Measurements from ENCODE around the gene ATP10A. TPM values are rescaled to one million over a fixed set of nuclear protein-coding genes. Genes with fewer than 3 reads are reported as not detected.

Gene ATP10A
- total and polyA plus RNA-seq, 2 of the 8 experiments (the other 6 are each of a cell fraction or from before 2014, with no cell fraction given): 2.0 to 2.8 TPM

GRCh38 chr15:25708391-25708790, 154.7 kb downstream of the ATP10A start:
- H2BK20ac ChIP-seq (ENCODE audit: low read length): no peak overlapping the region
- H4K8ac ChIP-seq (ENCODE audit: extremely low read depth, insufficient read depth, low read length): no peak overlapping the region
- H3K4me3 ChIP-seq (ENCODE audit: extremely low read depth in 1 of 4, insufficient read depth in 2 of 4, low read depth in 3 of 4, low read length in 4 of 4): no peak overlapping the region
- no peaks in the 10 kb centered on the region for H3K79me1 ChIP-seq (ENCODE audit: low read depth, low read length)
- POLR2A ChIA-PET (ENCODE audit: partially characterized antibody): no interaction called here
- no peak overlapping the region for H3K23ac ChIP-seq (ENCODE audit: insufficient read length)
- no peak overlapping the region for H3K56ac ChIP-seq (replicated peaks; ENCODE audit: insufficient read length, low read depth, low read length)
- no peaks in the 10 kb centered on the region for H3K9me3 ChIP-seq (ENCODE audit: insufficient read depth in 2 of 2, low read depth in 1 of 2, low read length in 1 of 2)
- CTCF ChIA-PET (ENCODE audit: partially characterized antibody): interaction anchor here (1.0 to 1.4 kb wide), 5 partner anchors 8 to 225 kb away, joined by 3 to 4 read pairs (median 3); no protein-coding TSS in a partner anchor
- no peak for TF ChIP-seq CBX5 (IDR thresholded peaks at IDR 0.05; ENCODE audit: low read depth, low read length)
- no peak for TF ChIP-seq SP1 (IDR thresholded peaks at IDR 0.05; ENCODE audit: low read depth, low read length)
- no peak for TF ChIP-seq CREB1 (IDR thresholded peaks at IDR 0.05)
- TF ChIP-seq POLR2A (IDR thresholded peaks at IDR 0.05; ENCODE audit: control extremely low read depth in 1 of 2, low read depth in 2 of 2, low read length in 2 of 2): no peak
- no peak for TF ChIP-seq RNF2 (IDR thresholded peaks at IDR 0.05; ENCODE audit: borderline replicate concordance, low read depth, low read length, missing control alignments, poor library complexity, severe bottlenecking)
- TF ChIP-seq POLR2AphosphoS5 (IDR thresholded peaks at IDR 0.05; ENCODE audit: low read depth, low read length): no peak
- TF ChIP-seq CHD2 (IDR thresholded peaks at IDR 0.05; ENCODE audit: low read length): no peak
- no peak for TF ChIP-seq SIN3A (conservative IDR thresholded peaks at IDR 0.05 in 1 of 2, IDR thresholded peaks at IDR 0.05 in 1 of 2; ENCODE audit: low read depth in 1 of 2, low read length in 2 of 2)
- no peak for TF ChIP-seq POU5F1 (IDR thresholded peaks at IDR 0.05; ENCODE audit: low read depth, low read length)
- TF ChIP-seq NANOG (IDR thresholded peaks at IDR 0.05; ENCODE audit: insufficient read depth, low read depth, low read length, poor library complexity, severe bottlenecking): no peak
- no peak for TF ChIP-seq CEBPB (IDR thresholded peaks at IDR 0.05; ENCODE audit: low read depth, low read length)
- TF ChIP-seq SP2 (IDR thresholded peaks at IDR 0.05; ENCODE audit: low read length): no peak
- TF ChIP-seq YY1 (IDR thresholded peaks at IDR 0.05; ENCODE audit: low read depth, low read length): no peak
- no peak for TF ChIP-seq CHD1 (IDR thresholded peaks at IDR 0.05; ENCODE audit: low read depth, low read length)
- no peak for TF ChIP-seq SIRT6 (IDR thresholded peaks at IDR 0.05; ENCODE audit: low read length)
- no peak for TF ChIP-seq SIX5 (IDR thresholded peaks at IDR 0.05; ENCODE audit: low read depth, low read length)
- no peak overlapping the region for H4K91ac ChIP-seq (replicated peaks; ENCODE audit: insufficient read length, low read length)
- no peak overlapping the region for H3K18ac ChIP-seq (ENCODE audit: extremely low read depth, low read length)
- no peaks in the 10 kb centered on the region for H3K36me3 ChIP-seq (ENCODE audit: control insufficient read depth in 2 of 4, insufficient read depth in 4 of 4, low read length in 3 of 4)
- H2AK5ac ChIP-seq (ENCODE audit: low read depth, low read length): no peak overlapping the region
- no peak overlapping the region for H2BK12ac ChIP-seq (ENCODE audit: low read depth, low read length)
- no peak overlapping the region for H2BK5ac ChIP-seq (ENCODE audit: low read depth, low read length)
- no peak overlapping the region for H3K4me2 ChIP-seq (ENCODE audit: insufficient read depth in 1 of 2, low read depth in 2 of 2, low read length in 2 of 2)
- H4K5ac ChIP-seq (ENCODE audit: insufficient read length, low read depth, low read length): no peak overlapping the region
- peaks cover 0 to 2% (median 0%) of the 10 kb centered on the region in 4 experiments; a peak in 1 of 7 replicates for H3K4me1 ChIP-seq (replicated peaks in 1 of 4; ENCODE audit: control insufficient read depth in 3 of 4, insufficient read depth in 4 of 4, low read length in 3 of 4)
- no peaks in the 10 kb centered on the region for H3K27me3 ChIP-seq (replicated peaks in 1 of 4; ENCODE audit: control insufficient read depth in 3 of 4, extremely low read depth in 1 of 4, insufficient read depth in 3 of 4, low read length in 3 of 4)
- no peak overlapping the region for H2AFZ ChIP-seq (ENCODE audit: low read length)
- no peak overlapping the region for H3K9ac ChIP-seq (replicated peaks in 1 of 4; ENCODE audit: extremely low read depth in 1 of 4, low read depth in 3 of 4, low read length in 3 of 4)
- H3K23me2 ChIP-seq (ENCODE audit: low read depth, low read length): no peaks in the 10 kb centered on the region
- no peak overlapping the region for H3K14ac ChIP-seq (ENCODE audit: insufficient read length)
- FAIRE-seq: no peak
- H3K4ac ChIP-seq (replicated peaks; ENCODE audit: insufficient read length, low read depth, low read length): no peak overlapping the region
- no peaks in the 10 kb centered on the region for H3K79me2 ChIP-seq (ENCODE audit: control insufficient read depth in 1 of 2, insufficient read depth in 2 of 2, low read length in 2 of 2)
- WGBS, 2 experiments (ENCODE audit: extremely low coverage in 1 of 2, insufficient coverage in 1 of 2, insufficient read length in 1 of 2, insufficient replicate concordance in 2 of 2, low coverage in 1 of 2, low lambda C conversion rate in 2 of 2, missing lambda C conversion rate in 1 of 2): 88% methylated on average over 8 of the region's 8 CpGs; no CpG with 5 or more reads in 1 of the 2 experiments
- no peak for DNase-seq (ENCODE audit: low read depth in 1 of 2, low spot score in 2 of 2)
- H2BK120ac ChIP-seq (replicated peaks; ENCODE audit: low read depth, low read length): no peak overlapping the region
- H3K27ac ChIP-seq (ENCODE audit: low read depth, low read length): no peak overlapping the region
- H4K20me1 ChIP-seq (replicated peaks in 1 of 2; ENCODE audit: control insufficient read depth in 1 of 2, insufficient read depth in 2 of 2, low read length in 2 of 2): no peaks in the 10 kb centered on the region
- H2BK15ac ChIP-seq (ENCODE audit: low read length): no peak overlapping the region

All from H1 (cell line).